IMR-90 (cell line): Measurements from ENCODE around the gene ARV1. TPM values are rescaled to one million over a fixed set of nuclear protein-coding genes. Genes with fewer than 3 reads are reported as not detected.
"Not testable (repeated sequence)": the region's sequence is repeated elsewhere in the genome, so short reads cannot be mapped to it uniquely, and the experiment has no call there.

Source experiments
- ATAC-seq: fragments of 200-7000 bp; cut with Tn5 transposase; 2 replicates; pipeline ENCODE4 v1.9.1; 2020; ENCODE audit warnings: low read depth, mild to moderate bottlenecking, moderate library complexity
- BruUV-seq: library from RNA; stranded (reverse); fragments of 400-500 nt; replicated peaks from 2 replicates; lab custom pipeline; 2021; lab: Mats Ljungman, UMichigan
- CTCF ChIA-PET: fragments of 300-600 bp; formaldehyde crosslinking; extraction: SDS; loops from one replicate; lab custom pipeline; 2021; ENCODE audit warnings: antibody characterized with exemption; lab: Yijun Ruan, JAX
- POLR2A ChIA-PET: fragments of 300-600 bp; sonication (Branson Sonifier 250); formaldehyde crosslinking; loops from one replicate; lab custom pipeline; 2022; ENCODE audit warnings: antibody characterized with exemption; ENCODE audit not compliant: unreplicated experiment; lab: Charles Lee
- DNase-seq: peaks from one replicate; pipeline ENCODE4 v3.0.0; 2013
- H2AFZ ChIP-seq: replicated peaks from 2 replicates; pipeline ENCODE3; 2013; ENCODE audit warnings: low read length, mild to moderate bottlenecking; ENCODE audit not compliant: poor library complexity
- H2AK5ac ChIP-seq: 2 replicates; pipeline ENCODE4 v1.6.1; 2013; ENCODE audit warnings: low read depth, low read length, inconsistent platforms
- H2AK9ac ChIP-seq: replicated peaks from 2 replicates; pipeline ENCODE3; 2013; ENCODE audit warnings: mild to moderate bottlenecking, low read depth, low read length, moderate library complexity; ENCODE audit not compliant: poor library complexity
- H2BK120ac ChIP-seq: 2 replicates; pipeline ENCODE4 v1.6.1; 2013; ENCODE audit warnings: low read depth, low read length, inconsistent platforms
- H2BK15ac ChIP-seq: 3 replicates; pipeline ENCODE4 v1.6.1; 2013; ENCODE audit warnings: low read depth, low read length, inconsistent platforms
- H2BK20ac ChIP-seq: 2 replicates; pipeline ENCODE4 v1.6.1; 2013; ENCODE audit warnings: low read depth, mild to moderate bottlenecking, inconsistent platforms, low read length, moderate library complexity
- H2BK5ac ChIP-seq: 2 replicates; pipeline ENCODE4 v1.6.1; 2013; ENCODE audit warnings: mild to moderate bottlenecking, low read depth, low read length, inconsistent platforms; ENCODE audit not compliant: poor library complexity, severe bottlenecking
- H3K14ac ChIP-seq: replicated peaks from 2 replicates; pipeline ENCODE4 v1.6.1; 2013; ENCODE audit warnings: low read depth, low read length, inconsistent platforms
- H3K18ac ChIP-seq: 2 replicates; pipeline ENCODE4 v1.6.1; 2013; ENCODE audit warnings: low read depth, low read length, control low read depth
- H3K23ac ChIP-seq: 2 replicates; pipeline ENCODE4 v1.6.1; 2013; ENCODE audit warnings: low read depth, low read length, inconsistent platforms
- H3K27ac ChIP-seq: 2 replicates; pipeline ENCODE4 v1.5.1; 2013; ENCODE audit warnings: mild to moderate bottlenecking, control low read depth, low read length; ENCODE audit not compliant: insufficient read depth
- H3K27me3 ChIP-seq: 2 replicates; pipeline ENCODE4 v1.6.1; 2013; ENCODE audit warnings: low read length; ENCODE audit not compliant: control insufficient read depth, insufficient read depth
- H3K36me3 ChIP-seq: 2 replicates; pipeline ENCODE4 v1.6.1; 2013; ENCODE audit warnings: low read length, mixed read lengths; ENCODE audit not compliant: control insufficient read depth, insufficient read depth
- H3K4ac ChIP-seq: 2 replicates; pipeline ENCODE4 v1.6.1; 2013; ENCODE audit warnings: low read depth, low read length, inconsistent platforms
- H3K4me1 ChIP-seq: 2 replicates; pipeline ENCODE4 v1.6.1; 2013; ENCODE audit warnings: low read length, mixed read lengths; ENCODE audit not compliant: control insufficient read depth, insufficient read depth
- H3K4me2 ChIP-seq: 2 replicates; pipeline ENCODE4 v1.6.1; 2013; ENCODE audit warnings: low read depth, mild to moderate bottlenecking, control low read depth, low read length, moderate library complexity
- H3K4me3 ChIP-seq: 2 replicates; pipeline ENCODE4 v1.5.1; 2013; ENCODE audit warnings: low read depth, mild to moderate bottlenecking, control low read depth, low read length, moderate library complexity; ENCODE audit not compliant: insufficient read depth
- H3K56ac ChIP-seq: 2 replicates; pipeline ENCODE4 v1.6.1; 2013; ENCODE audit warnings: low read length, inconsistent platforms; ENCODE audit not compliant: insufficient read depth; ENCODE audit errors: extremely low read depth
- H3K79me1 ChIP-seq, 2 experiments: 2 replicates each; pipeline ENCODE4 v1.6.1; 2013; ENCODE audit warnings: low read length in 2 of 2, inconsistent platforms in 1 of 2, low read depth in 1 of 2
- H3K9ac ChIP-seq: 2 replicates; pipeline ENCODE4 v1.6.1; 2013; ENCODE audit warnings: low read depth, low read length, control low read depth
- H3K9me1 ChIP-seq: 2 replicates; pipeline ENCODE4 v1.6.1; 2013; ENCODE audit warnings: low read length, inconsistent platforms; ENCODE audit not compliant: insufficient read depth
- H3K9me3 ChIP-seq: 2 replicates; pipeline ENCODE4 v1.6.1; 2013; ENCODE audit warnings: low read length; ENCODE audit not compliant: control insufficient read depth, insufficient read depth
- H4K20me1 ChIP-seq: 2 replicates; pipeline ENCODE4 v1.6.1; 2013; ENCODE audit warnings: low read length, inconsistent platforms; ENCODE audit not compliant: insufficient read depth
- H4K5ac ChIP-seq: 2 replicates; pipeline ENCODE4 v1.6.1; 2013; ENCODE audit warnings: mild to moderate bottlenecking, low read depth, low read length, control low read depth
- H4K8ac ChIP-seq, 2 experiments: 2 replicates each; pipeline ENCODE4 v1.6.1; 2013; ENCODE audit warnings: low read depth in 2 of 2, low read length in 2 of 2, control low read depth in 1 of 2, inconsistent platforms in 1 of 2
- H4K91ac ChIP-seq: 2 replicates; pipeline ENCODE4 v1.6.1; 2013; ENCODE audit warnings: low read depth, low read length, inconsistent platforms; ENCODE audit not compliant: insufficient read depth
- RCOR1 ChIP-seq: IDR thresholded peaks from 2 replicates; pipeline ENCODE4 v1.6.1; 2012; ENCODE audit warnings: mild to moderate bottlenecking, low read length, improper control_type of control experiment; ENCODE audit not compliant: insufficient replicate concordance
- SMC3 ChIP-seq: fragments of 150-350 bp; IDR thresholded peaks from 2 replicates; pipeline ENCODE4 v1.6.1; 2016; ENCODE audit warnings: low read depth, mild to moderate bottlenecking, antibody characterized with exemption, low read length, moderate library complexity
- WGBS, 2 experiments: methylation state at CpG; one replicate each; pipeline versions ENCODE4 v1.1.5 to v1.1.7; 2013; ENCODE audit warnings: missing lambda C conversion rate in 2 of 2; ENCODE audit not compliant: insufficient read length in 1 of 2; ENCODE audit errors: extremely low coverage in 2 of 2; 5-methylcytosine and 5-hydroxymethylcytosine counted together
- dilution Hi-C: fragments of 300-500 bp; cut with HindIII; formaldehyde crosslinking; loops from one replicate; pipeline ENCODE4 v1.14.3; 2018; ENCODE audit warnings: low sequenced_read_pairs; ENCODE audit not compliant: unreplicated experiment
- in situ Hi-C: fragments of 300-500 bp; cut with MboI; formaldehyde crosslinking; loops from 3 replicates; pipeline ENCODE4 v1.14.3; 2019; ENCODE audit warnings: low sequenced_read_pairs, inconsistent platforms, mixed read lengths
- intact Hi-C: fragments of 100-400 bp; cut with micrococcal nuclease; formaldehyde crosslinking; loops from 2 replicates; pipeline ENCODE4 v1.10.0; 2022
- polyA plus RNA-seq, 3 experiments: library from polyadenylated mRNA; depleted of rRNA; stranded (reverse); fragments of >200 nt; gene quantifications; 2 replicates each; pipeline ENCODE4 v1.2.3, GENCODE V29; 2012; ENCODE audit warnings: low replicate concordance in 1 of 3
- total RNA-seq: library from RNA; depleted of rRNA; stranded (reverse); fragments of >200 nt; gene quantifications from 2 replicates; pipeline ENCODE4 v1.2.3, GENCODE V29; 2012

ARV1 gene
- total and polyA plus RNA-seq, 2 of the 4 experiments (the other 2 are of a cell fraction), result 19.0 to 22.9 TPM

DNA sequence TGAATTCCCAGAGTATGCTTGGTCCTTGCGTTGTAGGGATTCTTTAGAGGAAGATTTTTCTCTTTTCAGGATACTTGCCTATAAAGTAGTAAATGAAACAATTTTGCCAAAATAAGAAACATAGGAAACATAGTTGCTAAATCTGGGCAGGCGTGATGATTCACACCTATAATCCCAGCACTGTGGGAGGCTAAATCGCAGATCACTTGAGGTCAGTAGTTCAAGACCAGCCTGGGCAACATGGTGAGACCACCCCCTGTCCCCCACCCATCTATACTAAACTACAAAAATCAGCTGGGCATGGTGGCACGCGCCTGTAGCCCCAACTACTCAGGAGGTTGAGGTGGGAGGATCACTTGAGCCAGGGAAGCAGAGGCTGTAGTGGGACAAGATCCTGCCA, 4.9 kb downstream of the ARV1 start:
- dilution Hi-C loops, result no loop called here
- no peak overlapping the region for H3K23ac ChIP-seq
- TF ChIP-seq RCOR1 (no peak), SMC3 (no peak)
- H3K79me1 ChIP-seq, result peaks cover 36 to 46% of the 10 kb centered on the region in 2 experiments
- H2BK15ac ChIP-seq, result no peak overlapping the region
- no peak overlapping the region for H2BK5ac ChIP-seq
- WGBS, 2 experiments, result no CpG with 5 or more reads among the region's 5 CpGs
- in situ Hi-C loops, result no loop called here
- H3K9me3 ChIP-seq, result no peaks in the 10 kb centered on the region
- ChIA-PET CTCF (no interaction called here), POLR2A (no interaction called here)
- 0 out of 2 replicates have a peak, but pooled peaks cover 5% of the 10 kb centered on the region for H3K9me1 ChIP-seq
- no peak overlapping the region for H4K5ac ChIP-seq
- H4K91ac ChIP-seq, result no peak overlapping the region
- no peak overlapping the region for H3K56ac ChIP-seq
- peaks cover 3% of the 10 kb centered on the region for H3K36me3 ChIP-seq
- H2BK20ac ChIP-seq, result no peak overlapping the region
- H3K4me3 ChIP-seq, result no peak overlapping the region
- H3K18ac ChIP-seq, result no peak overlapping the region
- H3K4me1 ChIP-seq, result peaks cover 4% of the 10 kb centered on the region
- H4K8ac ChIP-seq, result no peak overlapping the region
- H3K27me3 ChIP-seq, result no peaks in the 10 kb centered on the region
- ATAC-seq (no peak), DNase-seq (no peak)
- no peak overlapping the region for H2AK9ac ChIP-seq
- BruUV-seq, result no TSS peak
- H3K27ac ChIP-seq, result no peak overlapping the region
- H3K4ac ChIP-seq, result no peak overlapping the region
- no peak overlapping the region for H2AK5ac ChIP-seq
- no peak overlapping the region for H3K4me2 ChIP-seq
- no peak overlapping the region for H3K9ac ChIP-seq
- no peak overlapping the region for H2AFZ ChIP-seq
- no peak overlapping the region for H3K14ac ChIP-seq
- intact Hi-C loops, result no loop called here
- no peaks in the 10 kb centered on the region for H4K20me1 ChIP-seq
- H2BK120ac ChIP-seq, result no peak overlapping the region

DNA sequence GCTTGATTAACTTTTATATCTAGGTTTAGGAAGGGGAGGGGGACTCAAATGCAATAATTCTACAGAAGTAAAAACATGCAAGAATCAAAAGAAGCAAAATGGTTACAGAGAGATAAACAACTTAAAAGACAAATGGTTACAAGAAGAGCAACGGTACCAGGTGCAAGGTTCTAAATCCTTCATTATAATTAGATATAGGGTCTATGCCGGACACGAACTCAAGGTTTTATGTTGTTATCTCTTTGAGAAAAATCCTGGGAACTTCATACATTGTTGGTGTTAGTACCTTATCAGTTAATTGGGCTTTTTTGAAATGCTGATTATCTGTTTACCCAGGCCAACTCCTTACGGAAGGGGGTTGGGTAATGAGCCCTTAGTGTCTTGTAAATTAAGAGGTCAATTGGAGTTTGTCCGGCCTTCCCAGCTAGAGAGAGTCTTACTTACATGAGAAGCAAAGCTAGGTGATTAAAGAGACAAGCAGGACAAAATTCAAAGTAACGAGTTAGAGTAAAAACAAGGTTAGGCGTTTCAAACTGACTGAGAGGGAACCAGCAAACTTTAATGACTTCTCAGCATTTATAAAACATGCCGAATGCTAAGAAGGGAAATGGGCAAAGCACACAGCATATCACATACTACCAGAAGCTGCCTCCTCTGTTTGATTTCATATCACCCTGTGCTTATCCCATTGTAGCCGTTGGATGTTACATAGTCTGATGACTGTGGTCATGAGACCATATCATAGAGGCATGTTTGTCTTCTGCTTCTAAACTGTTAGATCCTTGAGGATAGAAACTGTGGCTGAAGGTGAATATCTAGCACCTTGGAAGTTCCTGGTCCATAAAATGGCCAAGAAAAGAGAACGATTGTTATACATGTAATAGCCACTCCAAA, 6.0 kb downstream of the ARV1 start:
- no CpG with 5 or more reads among the region's 10 CpGs for WGBS, 2 experiments
- H2AFZ ChIP-seq, CTCF ChIA-PET, H3K4me2 ChIP-seq, ATAC-seq, H3K9me3 ChIP-seq, H3K23ac ChIP-seq, H4K5ac ChIP-seq, H3K9ac ChIP-seq, H3K27me3 ChIP-seq, H4K20me1 ChIP-seq, H4K91ac ChIP-seq, H3K9me1 ChIP-seq, H2AK5ac ChIP-seq, POLR2A ChIA-PET, H2BK15ac ChIP-seq, H4K8ac ChIP-seq, H3K4me3 ChIP-seq, H3K4ac ChIP-seq, H3K27ac ChIP-seq, DNase-seq, H3K14ac ChIP-seq, in situ Hi-C loops, H3K36me3 ChIP-seq, BruUV-seq, intact Hi-C loops, dilution Hi-C loops, H3K18ac ChIP-seq, H2BK20ac ChIP-seq, H3K4me1 ChIP-seq, H3K56ac ChIP-seq, H2BK5ac ChIP-seq, H2BK120ac ChIP-seq: not testable (repeated sequence)
- Histone ChIP-seq H2AK9ac (peak overlapping the region; percentile 58), H3K79me1 (peaks cover 29 to 38% of the 10 kb centered on the region in 2 experiments)
